Effector memory CD8-positive, alpha-beta T cell (primary cell): ENCODE results near the gene TRAPPC10.
A peak's percentile ranks its signal among the peaks of the same experiment; 100 is the strongest.

Experiments used
- ATAC-seq: fragments of 150-1000 bp; cut with Tn5 transposase; replicated peaks from 2 replicates; pipeline ENCODE4 v1.10.0; 2021; ENCODE audit warnings: mild to moderate bottlenecking, moderate library complexity
- DNase-seq, 3 experiments: peaks; one replicate each; pipeline ENCODE4 v3.0.0; 2021
- H3K27ac Mint-ChIP-seq, 2 donors: one replicate each; pipeline ENCODE4 v1.8.0; 2022; ENCODE audit warnings: mild to moderate bottlenecking in 2 of 2, mixed read lengths in 2 of 2, moderate library complexity in 2 of 2
- H3K27me3 Mint-ChIP-seq, 2 donors: one replicate each; pipeline ENCODE4 v1.8.0; 2022; ENCODE audit warnings: mixed read lengths in 2 of 2
- H3K36me3 Mint-ChIP-seq: one replicate; pipeline ENCODE4 v1.8.0; 2022; ENCODE audit warnings: mild to moderate bottlenecking, moderate library complexity, mixed read lengths; ENCODE audit not compliant: insufficient read depth
- H3K4me1 Mint-ChIP-seq, 2 donors: one replicate each; pipeline ENCODE4 v1.8.0; 2022; ENCODE audit warnings: low read depth in 2 of 2, mixed read lengths in 2 of 2
- H3K4me3 Mint-ChIP-seq, 2 donors: one replicate each; pipeline ENCODE4 v1.8.0; 2022; ENCODE audit warnings: mild to moderate bottlenecking in 2 of 2, mixed read lengths in 2 of 2, moderate library complexity in 2 of 2
- H3K9me3 Mint-ChIP-seq, 2 donors: one replicate each; pipeline ENCODE4 v1.8.0; 2022; ENCODE audit warnings: mixed read lengths in 2 of 2

TRAPPC10 gene

GRCh38 chr21:43973634-43973955 lies 38.5 kb upstream of the TRAPPC10 start:
- Mint-ChIP-seq H3K4me1 (peaks cover 11 to 14% of the 10 kb centered on the region in 2 donors), H3K27me3 (no peaks in the 10 kb centered on the region), H3K27ac (peak overlapping the region in 1 of 2 donors; percentile 0), H3K4me3 (no peak overlapping the region), H3K9me3 (no peaks in the 10 kb centered on the region), H3K36me3 (peaks cover 37% of the 10 kb centered on the region)
- DNase-seq (no peak), ATAC-seq (no peak)

GRCh38 chr21:43974791-43975468 lies 37.2 kb upstream of the TRAPPC10 start:
- Mint-ChIP-seq H3K4me3 (no peak overlapping the region), H3K27me3 (no peaks in the 10 kb centered on the region), H3K27ac (peak overlapping the region in 1 of 2 donors; percentile 0), H3K4me1 (peaks cover 11 to 14% of the 10 kb centered on the region in 2 donors), H3K36me3 (peaks cover 35% of the 10 kb centered on the region), H3K9me3 (no peaks in the 10 kb centered on the region)
- ATAC-seq = peak; percentile 22
- DNase-seq = no peak

GRCh38 chr21:43975469-43976098 lies 36.5 kb upstream of the TRAPPC10 start:
- H3K4me1 Mint-ChIP-seq = peaks cover 11 to 14% of the 10 kb centered on the region in 2 donors
- peak; percentile 98 for ATAC-seq
- no peak overlapping the region for H3K4me3 Mint-ChIP-seq
- peak; percentile 76 to 83 (median 77) for DNase-seq
- peaks cover 33% of the 10 kb centered on the region for H3K36me3 Mint-ChIP-seq
- no peaks in the 10 kb centered on the region for H3K27me3 Mint-ChIP-seq
- no peaks in the 10 kb centered on the region for H3K9me3 Mint-ChIP-seq
- H3K27ac Mint-ChIP-seq = peak overlapping the region in 1 of 2 donors; percentile 0

GRCh38 chr21:43976661-43977060 lies 35.4 kb upstream of the TRAPPC10 start:
- Mint-ChIP-seq H3K27me3 (no peaks in the 10 kb centered on the region), H3K27ac (no peak overlapping the region), H3K36me3 (peaks cover 29% of the 10 kb centered on the region), H3K9me3 (no peaks in the 10 kb centered on the region), H3K4me1 (peaks cover 11 to 14% of the 10 kb centered on the region in 2 donors), H3K4me3 (no peak overlapping the region)
- no peak for DNase-seq
- no peak for ATAC-seq

- Mint-ChIP-seq H3K9me3 (no peaks in the 10 kb centered on the region), H3K27me3 (no peaks in the 10 kb centered on the region), H3K4me1 (peaks cover 11 to 14% of the 10 kb centered on the region in 2 donors), H3K27ac (peak overlapping the region in 1 of 2 donors; percentile 56), H3K4me3 (no peak overlapping the region), H3K36me3 (peaks cover 29% of the 10 kb centered on the region)
- no peak for DNase-seq
- ATAC-seq = no peak
These were observed 34.0 kb upstream of the TRAPPC10 start for GRCh38 chr21:43978060-43978459.

- Mint-ChIP-seq H3K4me1 (peaks cover 5 to 10% of the 10 kb centered on the region in 2 donors), H3K36me3 (peaks cover 29% of the 10 kb centered on the region), H3K27ac (no peak overlapping the region), H3K9me3 (no peaks in the 10 kb centered on the region), H3K27me3 (no peaks in the 10 kb centered on the region), H3K4me3 (no peak overlapping the region)
- DNase-seq (no peak), ATAC-seq (no peak)
These were observed 32.5 kb upstream of the TRAPPC10 start for GRCh38 chr21:43979654-43980053.

GRCh38 chr21:43981151-43981870 lies 30.8 kb upstream of the TRAPPC10 start:
- no peak for DNase-seq
- H3K4me3 Mint-ChIP-seq = no peak overlapping the region

GRCh38 chr21:43981871-43982210 lies 30.3 kb upstream of the TRAPPC10 start:
- H3K27me3 Mint-ChIP-seq = no peaks in the 10 kb centered on the region
- H3K4me3 Mint-ChIP-seq = no peak overlapping the region
- peak overlapping the region in 1 of 2 donors; percentile 41 for H3K27ac Mint-ChIP-seq
- DNase-seq (no peak), ATAC-seq (no peak)
- no peaks in the 10 kb centered on the region for H3K9me3 Mint-ChIP-seq
- peaks cover 7 to 13% of the 10 kb centered on the region in 2 donors for H3K4me1 Mint-ChIP-seq
- H3K36me3 Mint-ChIP-seq = peaks cover 25% of the 10 kb centered on the region

More at GRCh38 chr21:43981151-43981870, 30.8 kb upstream of the TRAPPC10 start:
- no peaks in the 10 kb centered on the region for H3K9me3 Mint-ChIP-seq
- H3K27me3 Mint-ChIP-seq = no peaks in the 10 kb centered on the region
- H3K36me3 Mint-ChIP-seq = peaks cover 25% of the 10 kb centered on the region
- H3K4me1 Mint-ChIP-seq = peaks cover 7 to 11% of the 10 kb centered on the region in 2 donors
- no peak overlapping the region for H3K27ac Mint-ChIP-seq
- ATAC-seq = no peak

- H3K36me3 Mint-ChIP-seq = peaks cover 20% of the 10 kb centered on the region
- H3K4me3 Mint-ChIP-seq = no peak overlapping the region
- H3K27ac Mint-ChIP-seq = peak overlapping the region in 1 of 2 donors; percentile 41
- DNase-seq (no peak), ATAC-seq (no peak)
- no peaks in the 10 kb centered on the region for H3K27me3 Mint-ChIP-seq
- H3K4me1 Mint-ChIP-seq = peaks cover 7 to 13% of the 10 kb centered on the region in 2 donors
- no peaks in the 10 kb centered on the region for H3K9me3 Mint-ChIP-seq
These were observed 29.5 kb upstream of the TRAPPC10 start for GRCh38 chr21:43982489-43983078.

GRCh38 chr21:43983390-43983789 lies 28.7 kb upstream of the TRAPPC10 start:
- Mint-ChIP-seq H3K36me3 (peaks cover 13% of the 10 kb centered on the region), H3K27me3 (no peaks in the 10 kb centered on the region), H3K4me3 (no peak overlapping the region), H3K4me1 (peaks cover 7 to 13% of the 10 kb centered on the region in 2 donors), H3K27ac (no peak overlapping the region), H3K9me3 (no peaks in the 10 kb centered on the region)
- DNase-seq (no peak), ATAC-seq (no peak)

- DNase-seq (no peak), ATAC-seq (no peak)
- H3K4me1 Mint-ChIP-seq = peaks cover 7 to 13% of the 10 kb centered on the region in 2 donors
- H3K9me3 Mint-ChIP-seq = no peaks in the 10 kb centered on the region
- H3K27ac Mint-ChIP-seq = peak overlapping the region; percentile 21 to 38
- H3K36me3 Mint-ChIP-seq = peaks cover 13% of the 10 kb centered on the region
- no peak overlapping the region for H3K4me3 Mint-ChIP-seq
- H3K27me3 Mint-ChIP-seq = no peaks in the 10 kb centered on the region
These were observed 28.2 kb upstream of the TRAPPC10 start for GRCh38 chr21:43983860-43984420.

- no peak for DNase-seq
- Mint-ChIP-seq H3K9me3 (no peaks in the 10 kb centered on the region), H3K36me3 (peaks cover 8% of the 10 kb centered on the region), H3K27ac (peak overlapping the region in 1 of 2 donors; percentile 88), H3K4me3 (no peak overlapping the region), H3K27me3 (no peaks in the 10 kb centered on the region), H3K4me1 (peaks cover 7 to 13% of the 10 kb centered on the region in 2 donors)
- ATAC-seq = no peak
These were observed 27.0 kb upstream of the TRAPPC10 start for GRCh38 chr21:43984905-43985689.
